Breast epithelium (tissue), 3 donors: ENCODE data around the gene MAPK8.

Source experiments
- POLR2A ChIP-seq: fragments of 450-650 bp; IDR thresholded peaks from one replicate; pipeline ENCODE4 v1.6.1; 2016; ENCODE audit warnings: antibody characterized with exemption, mild to moderate bottlenecking, moderate library complexity
- TF ChIP-seq, protein P1 (sequence below), 3 donors: fragments of 450-650 bp; IDR thresholded peaks; one replicate each; pipeline ENCODE4 v1.5.1; 2016 to 2017; ENCODE audit warnings: antibody characterized with exemption in 3 of 3, mild to moderate bottlenecking in 3 of 3, moderate library complexity in 3 of 3

DNA sequence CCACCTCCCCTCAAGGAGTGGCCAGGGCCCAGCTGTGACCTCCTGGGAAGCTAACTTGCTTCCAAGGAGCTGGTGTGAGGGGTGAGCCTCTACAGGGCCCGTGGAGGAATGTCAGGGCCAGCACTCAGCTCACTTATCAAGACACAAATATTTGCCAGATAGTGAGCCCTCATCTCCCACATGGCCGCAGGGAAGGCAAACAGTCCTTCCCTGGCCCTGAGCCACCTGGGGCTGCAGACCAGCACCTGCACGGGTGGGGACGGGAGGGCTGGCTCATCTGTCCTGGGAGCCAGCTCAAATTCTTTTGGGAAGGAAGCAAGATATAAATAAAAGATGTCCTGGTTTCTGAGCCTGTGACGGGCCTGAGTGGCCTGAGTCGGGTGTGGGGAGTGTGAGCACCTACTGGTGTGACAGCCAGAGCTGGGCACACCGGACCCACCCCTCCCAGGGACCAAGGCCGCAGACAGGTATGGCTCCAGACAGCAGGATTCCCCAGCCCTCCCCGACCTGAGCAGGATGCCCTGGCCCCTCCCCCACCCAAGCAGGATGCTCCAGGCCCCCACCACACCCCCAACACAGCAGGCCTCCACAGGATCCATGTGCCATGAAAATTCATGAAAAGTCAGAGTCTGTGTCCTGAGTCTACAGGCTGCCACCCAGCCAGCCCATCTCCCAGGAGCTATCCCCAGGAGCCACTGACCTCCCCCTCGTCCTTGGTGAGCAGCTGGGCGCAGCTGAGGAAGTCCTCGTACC, 148.0 kb downstream of the MAPK8 start:
- TF ChIP-seq, protein P1, sequence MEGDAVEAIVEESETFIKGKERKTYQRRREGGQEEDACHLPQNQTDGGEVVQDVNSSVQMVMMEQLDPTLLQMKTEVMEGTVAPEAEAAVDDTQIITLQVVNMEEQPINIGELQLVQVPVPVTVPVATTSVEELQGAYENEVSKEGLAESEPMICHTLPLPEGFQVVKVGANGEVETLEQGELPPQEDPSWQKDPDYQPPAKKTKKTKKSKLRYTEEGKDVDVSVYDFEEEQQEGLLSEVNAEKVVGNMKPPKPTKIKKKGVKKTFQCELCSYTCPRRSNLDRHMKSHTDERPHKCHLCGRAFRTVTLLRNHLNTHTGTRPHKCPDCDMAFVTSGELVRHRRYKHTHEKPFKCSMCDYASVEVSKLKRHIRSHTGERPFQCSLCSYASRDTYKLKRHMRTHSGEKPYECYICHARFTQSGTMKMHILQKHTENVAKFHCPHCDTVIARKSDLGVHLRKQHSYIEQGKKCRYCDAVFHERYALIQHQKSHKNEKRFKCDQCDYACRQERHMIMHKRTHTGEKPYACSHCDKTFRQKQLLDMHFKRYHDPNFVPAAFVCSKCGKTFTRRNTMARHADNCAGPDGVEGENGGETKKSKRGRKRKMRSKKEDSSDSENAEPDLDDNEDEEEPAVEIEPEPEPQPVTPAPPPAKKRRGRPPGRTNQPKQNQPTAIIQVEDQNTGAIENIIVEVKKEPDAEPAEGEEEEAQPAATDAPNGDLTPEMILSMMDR (IDR thresholded peaks at IDR 0.05): no peak
- TF ChIP-seq POLR2A: no peak
